ENCODE measurements around the gene DNAH17. TPM values are rescaled to one million over a fixed set of nuclear protein-coding genes. Genes with fewer than 3 reads are reported as not detected.

The DNAH17 gene
- total and polyA plus RNA-seq, 2 of the 13 experiments (the other 11 are each of a cell fraction or from before 2014, with no cell fraction given): 0.86 to 1.6 TPM

- TF ChIP-seq ZFP36 (IDR thresholded peaks at IDR 0.05; ENCODE audit: borderline replicate concordance, low read depth, low read length, partially characterized antibody) (no peak), ZNF24 (IDR thresholded peaks at IDR 0.05) (no peak), ZNF503 (CRISPR knock-in tag; IDR thresholded peaks at IDR 0.05) (no peak), SALL2 (CRISPR knock-in tag; IDR thresholded peaks at IDR 0.05) (no peak), POLR2AphosphoS2 (IDR thresholded peaks at IDR 0.05; ENCODE audit: low read depth, low read length) (no peak), CEBPZ (IDR thresholded peaks at IDR 0.05; ENCODE audit: low read length) (no peak), GMEB2 (CRISPR knock-in tag; IDR thresholded peaks at IDR 0.05; ENCODE audit: low read depth) (no peak), ZNF619 (CRISPR knock-in tag; IDR thresholded peaks at IDR 0.05) (no peak), HMGXB3 (CRISPR knock-in tag; IDR thresholded peaks at IDR 0.05; ENCODE audit: borderline replicate concordance) (no peak), BCL3 (CRISPR knock-in tag; IDR thresholded peaks at IDR 0.05) (no peak), ZNF333 (CRISPR knock-in tag; IDR thresholded peaks at IDR 0.05; ENCODE audit: borderline replicate concordance) (0 out of 2 replicates have a peak, but pooled peaks have one; percentile 67), ZNF549 (CRISPR knock-in tag; IDR thresholded peaks at IDR 0.05) (no peak), TRIM24 (CRISPR knock-in tag; IDR thresholded peaks at IDR 0.05) (no peak), MNT (IDR thresholded peaks at IDR 0.05) (no peak)
Observed at GRCh38 chr17:78433013-78433727, 144.0 kb downstream of the DNAH17 start (continued).

Data from HepG2 (cell line).